ENCODE data around the gene TBX4.
"Not testable (repeated sequence)": the region's sequence is repeated elsewhere in the genome, so short reads cannot be mapped to it uniquely, and the experiment has no call there.

Gene TBX4

GRCh38 chr17:61429274-61429673 is 22.9 kb upstream of the TBX4 start:
- no peak for DNase-seq (ENCODE audit: low spot score)

- not testable (repeated sequence) for DNase-seq (ENCODE audit: low spot score)
These were observed 22.4 kb upstream of the TBX4 start for GRCh38 chr17:61429831-61430230.

- no peak for DNase-seq (ENCODE audit: low spot score)
These were observed 20.5 kb upstream of the TBX4 start for GRCh38 chr17:61431594-61432311.

- no peak for DNase-seq (ENCODE audit: low spot score)
These were observed 15.9 kb upstream of the TBX4 start for GRCh38 chr17:61436273-61436672.

- DNase-seq (ENCODE audit: low spot score): no peak
These were observed 15.1 kb upstream of the TBX4 start for GRCh38 chr17:61436995-61437704.

GRCh38 chr17:61440697-61441096 is 11.5 kb upstream of the TBX4 start:
- DNase-seq (ENCODE audit: low spot score): no peak

- not testable (repeated sequence) for DNase-seq (ENCODE audit: low spot score)
These were observed 10.7 kb upstream of the TBX4 start for GRCh38 chr17:61441507-61441906.

- no peak for DNase-seq (ENCODE audit: low spot score)
These were observed 10.0 kb upstream of the TBX4 start for GRCh38 chr17:61442136-61442775.

- no peak for DNase-seq (ENCODE audit: low spot score)
These were observed 9.2 kb upstream of the TBX4 start for GRCh38 chr17:61442878-61443474.

GRCh38 chr17:61443475-61443882 is 8.7 kb upstream of the TBX4 start:
- DNase-seq (ENCODE audit: low spot score): no peak

GRCh38 chr17:61444075-61444474 is 8.1 kb upstream of the TBX4 start:
- no peak for DNase-seq (ENCODE audit: low spot score)

GRCh38 chr17:61444831-61445230 is 7.4 kb upstream of the TBX4 start:
- no peak for DNase-seq (ENCODE audit: low spot score)

GRCh38 chr17:61447358-61447757 is 4.9 kb upstream of the TBX4 start:
- DNase-seq (ENCODE audit: low spot score): no peak

GRCh38 chr17:61448042-61448441 is 4.2 kb upstream of the TBX4 start:
- DNase-seq (ENCODE audit: low spot score): no peak

GRCh38 chr17:61449140-61449539 is 3.1 kb upstream of the TBX4 start:
- not testable (repeated sequence) for DNase-seq (ENCODE audit: low spot score)

GRCh38 chr17:61449707-61450640 is 2.2 kb upstream of the TBX4 start:
- DNase-seq (ENCODE audit: low spot score): no peak

GRCh38 chr17:61450641-61451537 is 1.3 kb upstream of the TBX4 start:
- DNase-seq (ENCODE audit: low spot score): no peak

- DNase-seq (ENCODE audit: low spot score): no peak
These were observed 503 bp upstream of the TBX4 start for GRCh38 chr17:61451538-61452300.

GRCh38 chr17:61453566-61454380 is 1.6 kb downstream of the TBX4 start:
- DNase-seq (ENCODE audit: low spot score): no peak

All from kidney capillary endothelial cell (primary cell).